ENCODE results near the gene C18orf63.

The C18orf63 gene

GRCh38 chr18:74399091-74399887, 83.7 kb downstream of the C18orf63 start:
- Histone ChIP-seq H3K36me3 (ENCODE audit: control insufficient read depth in 2 of 2, insufficient read depth in 2 of 2, low read length in 2 of 2) (no peaks in the 10 kb centered on the region), H3K27ac (ENCODE audit: low read depth in 2 of 2, low read length in 2 of 2) (no peak overlapping the region), H3K4me3 (ENCODE audit: low read length in 2 of 2) (no peak overlapping the region), H3K9me3 (ENCODE audit: control insufficient read depth in 2 of 2, low read length in 2 of 2) (no peaks in the 10 kb centered on the region), H3K4me1 (ENCODE audit: control insufficient read depth in 2 of 2, insufficient read depth in 2 of 2, low read length in 2 of 2) (no peaks in the 10 kb centered on the region), H3K27me3 (ENCODE audit: control insufficient read depth in 2 of 2, insufficient read depth in 2 of 2, low read length in 2 of 2) (peaks cover 0 to 2% of the 10 kb centered on the region in 2 donors), H3K9ac (ENCODE audit: low read depth in 1 of 2, low read length in 2 of 2) (no peak overlapping the region)

- Histone ChIP-seq H3K4me1 (ENCODE audit: control insufficient read depth in 2 of 2, insufficient read depth in 2 of 2, low read length in 2 of 2) (no peaks in the 10 kb centered on the region), H3K9ac (ENCODE audit: low read depth in 1 of 2, low read length in 2 of 2) (no peak overlapping the region), H3K36me3 (ENCODE audit: control insufficient read depth in 2 of 2, insufficient read depth in 2 of 2, low read length in 2 of 2) (no peaks in the 10 kb centered on the region), H3K9me3 (ENCODE audit: control insufficient read depth in 2 of 2, low read length in 2 of 2) (no peaks in the 10 kb centered on the region), H3K27me3 (ENCODE audit: control insufficient read depth in 2 of 2, insufficient read depth in 2 of 2, low read length in 2 of 2) (peaks cover 0 to 2% of the 10 kb centered on the region in 2 donors), H3K4me3 (ENCODE audit: low read length in 2 of 2) (no peak overlapping the region), H3K27ac (ENCODE audit: low read depth in 2 of 2, low read length in 2 of 2) (no peak overlapping the region)
These were observed 85.2 kb downstream of the C18orf63 start for GRCh38 chr18:74400813-74401212.

- H3K27ac ChIP-seq (ENCODE audit: low read depth in 2 of 2, low read length in 2 of 2) = no peak overlapping the region
- H3K9ac ChIP-seq (ENCODE audit: low read depth in 1 of 2, low read length in 2 of 2) = no peak overlapping the region
- no peaks in the 10 kb centered on the region for H3K27me3 ChIP-seq (ENCODE audit: control insufficient read depth in 2 of 2, insufficient read depth in 2 of 2, low read length in 2 of 2)
These were observed 87.3 kb downstream of the C18orf63 start for GRCh38 chr18:74402806-74403433.

GRCh38 chr18:74407888-74408287, 92.2 kb downstream of the C18orf63 start:
- H3K4me3 ChIP-seq (ENCODE audit: low read length in 2 of 2) = no peak overlapping the region
- H3K27me3 ChIP-seq (ENCODE audit: control insufficient read depth in 2 of 2, insufficient read depth in 2 of 2, low read length in 2 of 2) = no peaks in the 10 kb centered on the region
- H3K36me3 ChIP-seq (ENCODE audit: control insufficient read depth in 2 of 2, insufficient read depth in 2 of 2, low read length in 2 of 2) = no peaks in the 10 kb centered on the region
- no peaks in the 10 kb centered on the region for H3K9me3 ChIP-seq (ENCODE audit: control insufficient read depth in 2 of 2, low read length in 2 of 2)
- no peak overlapping the region for H3K9ac ChIP-seq (ENCODE audit: low read depth in 1 of 2, low read length in 2 of 2)
- H3K4me1 ChIP-seq (ENCODE audit: control insufficient read depth in 2 of 2, insufficient read depth in 2 of 2, low read length in 2 of 2) = no peaks in the 10 kb centered on the region
- H3K27ac ChIP-seq (ENCODE audit: low read depth in 2 of 2, low read length in 2 of 2) = no peak overlapping the region

More at GRCh38 chr18:74402806-74403433, 87.3 kb downstream of the C18orf63 start:
- Histone ChIP-seq H3K36me3 (ENCODE audit: control insufficient read depth in 2 of 2, insufficient read depth in 2 of 2, low read length in 2 of 2) (no peaks in the 10 kb centered on the region), H3K9me3 (ENCODE audit: control insufficient read depth in 2 of 2, low read length in 2 of 2) (no peaks in the 10 kb centered on the region), H3K4me3 (ENCODE audit: low read length in 2 of 2) (no peak overlapping the region), H3K4me1 (ENCODE audit: control insufficient read depth in 2 of 2, insufficient read depth in 2 of 2, low read length in 2 of 2) (no peaks in the 10 kb centered on the region)

Data from mucosa of rectum (tissue), 2 donors.